OCI-LY1 (cell line): ENCODE data around the gene HGS.

ENCODE experiments used
- CTCF ChIP-seq: fragments of 200-600 bp; sonication (generic), shearing (Covaris generic); IDR thresholded peaks from 2 replicates; pipeline ENCODE4 v1.5.1; 2017; ENCODE audit warnings: mild to moderate bottlenecking, antibody characterized with exemption, low read length, moderate library complexity, mixed read lengths
- EZH2 ChIP-seq: fragments of 200-600 bp; sonication (generic), shearing (Covaris generic); IDR thresholded peaks from 2 replicates; pipeline ENCODE4 v1.8.0; 2017; ENCODE audit warnings: borderline replicate concordance, mixed run types, mild to moderate bottlenecking, antibody characterized with exemption, low read length, moderate library complexity, mixed read lengths

- TF ChIP-seq CTCF (no peak), EZH2 (no peak)
Observed at GRCh38 chr17:81719410-81720266, 35.8 kb downstream of the HGS start.
